Stimulated activated memory B cell treated with anti-CD40 and anti-IgM and Interleukin-4, amounts not matched to agents 10 μg/mL and 1 μg/mL and 100 μg/mL, for 72 hours (primary cell): ENCODE results near the gene IGSF21.
A peak's percentile ranks its signal among the peaks of the same experiment; 100 is the strongest.
"Not testable (repeated sequence)": the region's sequence is repeated elsewhere in the genome, so short reads cannot be mapped to it uniquely, and the experiment has no call there.

Experiments
- ATAC-seq: fragments of 150-1000 bp; cut with Tn5 transposase; 2 replicates; pipeline ENCODE4 v1.10.0; 2021
- H3K27ac Mint-ChIP-seq: one replicate; pipeline ENCODE4 v1.8.0; 2022; ENCODE audit warnings: mild to moderate bottlenecking, mixed read lengths
- H3K27me3 Mint-ChIP-seq: one replicate; pipeline ENCODE4 v1.8.0; 2022; ENCODE audit warnings: mixed read lengths
- H3K36me3 Mint-ChIP-seq: one replicate; pipeline ENCODE4 v1.8.0; 2022; ENCODE audit warnings: mixed read lengths
- H3K4me1 Mint-ChIP-seq: one replicate; pipeline ENCODE4 v1.8.0; 2022; ENCODE audit warnings: mixed read lengths
- H3K4me3 Mint-ChIP-seq: one replicate; pipeline ENCODE4 v1.8.0; 2022; ENCODE audit warnings: mild to moderate bottlenecking, moderate library complexity, mixed read lengths
- H3K9me3 Mint-ChIP-seq: one replicate; pipeline ENCODE4 v1.8.0; 2022; ENCODE audit warnings: mixed read lengths

IGSF21 gene

DNA sequence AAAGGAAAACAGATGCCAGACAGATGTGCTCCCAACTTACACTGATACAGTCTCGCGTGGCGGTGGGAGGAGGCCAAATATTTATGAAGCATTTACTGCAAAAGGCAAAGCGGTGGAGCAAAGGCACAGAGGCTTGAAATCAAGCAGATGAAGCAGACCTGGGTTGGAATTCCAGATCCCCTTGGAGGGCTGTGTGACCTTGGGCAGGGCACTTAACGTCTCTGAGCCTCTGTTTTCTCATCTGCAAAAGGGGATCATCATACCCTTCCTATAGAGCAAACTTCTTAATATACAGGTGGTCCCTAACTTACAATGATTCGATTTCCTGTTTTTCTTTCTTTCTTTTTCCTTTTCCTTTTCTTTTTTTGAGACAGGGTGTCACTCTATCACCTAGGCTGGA is 54.1 kb downstream of the IGSF21 start:
- Mint-ChIP-seq H3K4me3 (no peak overlapping the region), H3K9me3 (no peaks in the 10 kb centered on the region), H3K4me1 (peaks cover 5% of the 10 kb centered on the region), H3K27ac (no peak overlapping the region), H3K36me3 (no peaks in the 10 kb centered on the region), H3K27me3 (peaks cover 6% of the 10 kb centered on the region)
- ATAC-seq, result no peak

DNA sequence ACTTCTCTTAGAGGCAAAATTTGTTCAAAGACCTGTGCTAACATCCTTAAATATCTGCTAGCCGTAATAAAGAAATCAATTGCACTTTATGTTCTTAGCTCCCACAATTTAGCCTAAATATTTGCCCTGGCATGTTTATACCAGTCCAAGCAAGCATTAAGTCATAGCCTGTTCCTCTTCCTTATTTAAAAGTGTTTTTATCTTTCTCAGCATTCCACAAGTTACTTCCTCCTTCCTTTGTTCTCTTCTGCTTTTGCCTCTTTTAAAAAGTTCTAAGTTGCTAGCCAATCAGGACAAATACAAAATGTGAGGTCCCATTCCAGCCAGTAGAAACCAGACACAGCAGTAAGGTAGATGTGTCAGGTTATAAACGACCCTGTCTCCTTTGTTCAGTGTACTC is 58.0 kb downstream of the IGSF21 start:
- H3K4me3 Mint-ChIP-seq, H3K9me3 Mint-ChIP-seq, H3K36me3 Mint-ChIP-seq, H3K4me1 Mint-ChIP-seq, H3K27ac Mint-ChIP-seq, ATAC-seq: not testable (repeated sequence)
- peaks cover 35% of the 10 kb centered on the region for H3K27me3 Mint-ChIP-seq

DNA sequence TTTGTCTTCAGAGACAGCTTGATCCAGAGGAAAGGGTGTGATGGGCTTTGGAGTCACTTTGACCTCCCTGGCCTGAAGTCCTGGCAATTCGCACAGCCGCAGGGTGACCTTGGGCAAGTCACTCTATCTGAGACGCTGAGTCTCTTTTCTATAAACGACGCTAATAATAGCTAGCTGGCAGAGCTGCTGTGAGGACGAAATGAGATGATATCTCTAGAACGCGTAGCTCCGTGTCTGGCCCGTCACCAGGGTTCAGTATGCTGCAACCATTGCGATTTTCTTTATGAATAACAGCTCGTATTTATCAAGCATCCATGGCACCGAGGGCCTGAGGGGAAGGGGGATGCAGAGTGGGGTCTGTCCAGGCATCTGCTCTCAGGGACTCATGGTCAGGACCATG is 58.7 kb downstream of the IGSF21 start:
- no peaks in the 10 kb centered on the region for H3K9me3 Mint-ChIP-seq
- no peaks in the 10 kb centered on the region for H3K4me1 Mint-ChIP-seq
- no peak overlapping the region for H3K27ac Mint-ChIP-seq
- no peak overlapping the region for H3K4me3 Mint-ChIP-seq
- H3K36me3 Mint-ChIP-seq, result no peaks in the 10 kb centered on the region
- H3K27me3 Mint-ChIP-seq, result peaks cover 35% of the 10 kb centered on the region
- ATAC-seq, result no peak

DNA sequence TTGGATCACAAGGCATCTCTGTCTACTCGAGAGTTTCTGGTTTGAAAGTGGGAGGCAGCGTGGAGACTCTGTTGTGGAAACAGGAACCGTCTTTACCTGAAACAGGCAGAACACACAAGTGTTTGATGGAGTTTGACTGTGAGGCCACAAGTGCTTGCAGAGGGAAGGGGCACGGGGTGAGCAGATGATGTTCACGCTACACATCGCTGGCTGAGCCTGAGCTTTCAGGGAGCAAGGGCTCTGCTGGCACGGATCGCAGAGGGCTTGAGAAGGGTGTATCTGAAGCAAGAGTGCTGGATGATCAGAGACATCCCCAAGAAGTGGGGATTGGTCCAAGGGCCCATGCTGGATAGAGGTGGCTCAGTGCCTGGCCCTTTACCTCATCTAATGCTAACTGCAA is 59.3 kb downstream of the IGSF21 start:
- Mint-ChIP-seq H3K36me3 (no peaks in the 10 kb centered on the region), H3K27ac (no peak overlapping the region), H3K4me1 (no peaks in the 10 kb centered on the region), H3K4me3 (no peak overlapping the region), H3K9me3 (no peaks in the 10 kb centered on the region), H3K27me3 (peaks cover 35% of the 10 kb centered on the region)
- peak; percentile 31 for ATAC-seq

DNA sequence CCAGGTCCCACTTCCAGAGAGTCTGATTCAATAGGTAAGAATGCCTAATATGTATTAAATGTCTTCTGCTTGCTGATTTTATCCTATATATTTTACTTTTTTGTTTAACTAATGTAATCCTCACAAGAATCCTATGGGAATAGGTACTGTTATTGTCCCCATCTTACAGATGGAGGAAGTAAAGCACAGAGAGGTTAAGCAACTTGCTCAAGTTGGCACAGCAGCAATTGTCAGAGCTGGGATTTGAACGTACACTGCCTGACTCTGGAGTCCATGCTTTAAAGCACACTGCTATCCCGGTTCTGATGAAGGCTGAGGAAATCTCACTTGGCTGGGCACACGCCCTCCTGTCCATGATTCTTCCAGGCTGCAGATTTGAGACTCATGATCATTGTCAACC is 62.8 kb downstream of the IGSF21 start:
- H3K36me3 Mint-ChIP-seq, result no peaks in the 10 kb centered on the region
- H3K27ac Mint-ChIP-seq, result no peak overlapping the region
- H3K4me1 Mint-ChIP-seq, result no peaks in the 10 kb centered on the region
- peaks cover 48% of the 10 kb centered on the region for H3K27me3 Mint-ChIP-seq
- no peak overlapping the region for H3K4me3 Mint-ChIP-seq
- H3K9me3 Mint-ChIP-seq, result no peaks in the 10 kb centered on the region
- ATAC-seq, result no peak

DNA sequence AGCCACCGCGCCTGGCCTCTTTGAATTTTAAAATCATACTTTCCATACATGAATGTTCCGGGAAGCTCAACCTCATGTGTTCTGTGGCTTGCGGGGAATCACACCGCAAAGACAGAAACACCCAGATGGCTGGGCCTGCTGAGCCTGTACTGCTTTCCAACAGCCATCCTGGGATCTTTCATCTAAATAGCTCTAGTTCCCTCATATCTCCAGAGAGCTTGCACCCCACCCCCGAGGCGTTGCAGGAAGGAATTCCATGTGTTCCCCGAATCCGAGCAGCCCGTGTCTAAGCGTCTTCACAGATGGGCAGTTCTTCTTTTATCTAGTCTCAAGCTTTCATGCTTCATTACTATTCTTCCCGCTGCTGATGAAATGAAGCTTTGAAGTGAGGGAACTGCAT is 66.4 kb downstream of the IGSF21 start:
- Mint-ChIP-seq H3K4me1 (peaks cover 6% of the 10 kb centered on the region), H3K9me3 (no peaks in the 10 kb centered on the region), H3K36me3 (no peaks in the 10 kb centered on the region), H3K27ac (no peak overlapping the region), H3K27me3 (peaks cover 46% of the 10 kb centered on the region), H3K4me3 (no peak overlapping the region)
- no peak for ATAC-seq

DNA sequence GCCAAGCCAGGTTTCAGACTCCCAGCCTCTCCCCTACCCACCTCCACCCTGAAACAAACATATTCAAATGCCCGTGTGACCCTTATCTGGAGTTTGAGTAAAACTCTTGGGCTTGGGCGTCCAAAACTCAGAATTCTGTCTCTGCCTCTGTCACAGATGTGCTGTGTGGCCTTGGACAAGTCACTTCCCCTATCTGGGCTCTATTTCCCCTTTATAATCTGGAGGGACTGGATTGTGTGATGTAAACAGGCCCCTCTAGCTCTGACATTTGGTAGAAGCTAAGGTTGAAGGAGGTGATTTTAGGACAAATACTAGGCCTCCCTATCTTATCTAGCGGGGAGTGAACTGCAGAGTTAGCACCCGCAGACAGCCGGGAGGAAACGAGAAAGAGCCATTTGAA is 67.5 kb downstream of the IGSF21 start:
- Mint-ChIP-seq H3K4me3 (no peak overlapping the region), H3K27ac (no peak overlapping the region), H3K36me3 (no peaks in the 10 kb centered on the region), H3K27me3 (peaks cover 43% of the 10 kb centered on the region), H3K4me1 (peaks cover 6% of the 10 kb centered on the region), H3K9me3 (no peaks in the 10 kb centered on the region)
- no peak for ATAC-seq

DNA sequence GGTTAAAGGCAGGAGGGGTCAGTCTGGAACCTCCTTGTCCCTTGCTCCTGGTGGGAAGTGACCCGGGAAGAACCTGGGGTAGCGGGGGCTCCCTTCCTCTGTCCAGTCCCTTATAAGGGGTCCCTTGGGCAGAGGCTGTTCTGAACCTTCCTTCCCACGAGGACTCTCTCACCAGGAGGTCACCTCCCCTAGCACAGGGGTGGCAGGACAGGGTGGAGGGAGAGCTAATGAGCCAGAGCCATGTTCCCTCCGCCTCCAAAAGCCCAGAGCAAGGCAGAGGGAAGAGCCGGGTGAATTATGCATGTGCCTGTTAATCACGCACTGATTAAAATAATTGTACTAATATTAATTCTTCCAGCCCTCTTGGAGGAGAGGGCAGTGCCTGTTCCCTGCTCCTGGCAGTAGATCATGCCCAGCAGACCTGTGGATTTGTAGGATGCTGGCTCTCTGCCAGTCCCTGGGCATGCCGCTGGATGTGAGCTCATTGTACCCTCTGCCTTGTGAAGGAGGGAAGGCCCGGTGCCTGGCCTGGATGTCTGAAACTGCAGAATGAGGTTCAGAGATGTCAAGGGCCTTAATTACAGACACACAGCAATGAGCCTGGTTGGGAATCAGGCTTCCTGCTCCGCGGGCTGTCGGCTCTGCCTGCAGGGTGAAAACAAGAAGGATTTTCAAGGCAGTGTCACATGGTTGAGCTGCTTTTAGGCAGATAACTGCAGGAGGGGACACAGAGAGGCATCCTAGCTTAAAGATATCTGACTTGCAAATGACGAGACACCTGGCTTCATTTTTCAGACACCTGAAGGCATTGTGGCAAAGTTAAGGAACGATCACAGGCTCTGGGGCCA is 68.2 kb downstream of the IGSF21 start:
- Mint-ChIP-seq H3K36me3 (no peaks in the 10 kb centered on the region), H3K4me1 (peaks cover 6% of the 10 kb centered on the region), H3K27ac (no peak overlapping the region), H3K4me3 (no peak overlapping the region), H3K27me3 (peaks cover 43% of the 10 kb centered on the region), H3K9me3 (no peaks in the 10 kb centered on the region)
- no peak for ATAC-seq

DNA sequence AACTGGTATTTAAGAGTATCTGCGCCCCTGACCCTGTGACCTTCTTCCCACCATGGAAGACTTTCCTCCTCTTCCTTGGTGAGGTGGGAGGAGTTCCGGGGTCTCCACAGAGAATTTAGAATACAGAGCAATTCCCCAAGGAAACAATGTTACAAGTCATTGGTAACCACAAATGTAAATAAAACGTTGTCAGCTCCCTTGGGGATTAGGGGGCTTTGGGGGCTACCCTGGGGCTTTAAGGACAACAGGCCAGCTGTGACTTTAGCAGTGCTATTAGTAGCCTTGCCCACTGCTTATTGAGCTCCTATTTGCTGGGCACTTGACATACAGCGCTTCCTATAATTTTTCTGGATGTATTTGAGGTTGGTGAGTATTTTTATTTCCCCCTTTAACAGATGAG is 69.0 kb downstream of the IGSF21 start:
- peaks cover 43% of the 10 kb centered on the region for H3K27me3 Mint-ChIP-seq
- no peak for ATAC-seq
- H3K4me1 Mint-ChIP-seq, result peaks cover 6% of the 10 kb centered on the region
- H3K4me3 Mint-ChIP-seq, result no peak overlapping the region
- no peaks in the 10 kb centered on the region for H3K9me3 Mint-ChIP-seq
- no peak overlapping the region for H3K27ac Mint-ChIP-seq
- no peaks in the 10 kb centered on the region for H3K36me3 Mint-ChIP-seq

DNA sequence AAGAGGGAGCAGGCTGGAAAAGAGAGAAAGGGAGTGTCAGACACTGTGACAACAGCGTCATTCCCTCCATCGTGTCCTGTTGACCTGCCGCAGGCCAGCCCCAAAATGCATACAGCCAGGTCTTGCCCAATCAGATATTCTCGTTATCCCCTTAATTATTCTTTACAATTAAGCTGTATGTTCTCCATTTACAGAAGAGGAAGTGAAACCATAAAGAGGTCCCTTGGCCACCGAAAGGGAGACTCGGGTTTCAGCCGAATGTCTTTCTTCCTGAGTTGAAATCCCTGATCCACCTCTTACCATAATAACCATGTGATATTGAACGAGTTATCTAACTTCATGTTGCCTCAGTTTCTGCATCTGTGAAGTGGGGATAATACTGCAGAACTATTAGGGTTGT is 70.5 kb downstream of the IGSF21 start:
- Mint-ChIP-seq H3K4me1 (peaks cover 6% of the 10 kb centered on the region), H3K27ac (no peak overlapping the region), H3K9me3 (no peaks in the 10 kb centered on the region), H3K36me3 (no peaks in the 10 kb centered on the region), H3K27me3 (peaks cover 51% of the 10 kb centered on the region), H3K4me3 (no peak overlapping the region)
- no peak for ATAC-seq

DNA sequence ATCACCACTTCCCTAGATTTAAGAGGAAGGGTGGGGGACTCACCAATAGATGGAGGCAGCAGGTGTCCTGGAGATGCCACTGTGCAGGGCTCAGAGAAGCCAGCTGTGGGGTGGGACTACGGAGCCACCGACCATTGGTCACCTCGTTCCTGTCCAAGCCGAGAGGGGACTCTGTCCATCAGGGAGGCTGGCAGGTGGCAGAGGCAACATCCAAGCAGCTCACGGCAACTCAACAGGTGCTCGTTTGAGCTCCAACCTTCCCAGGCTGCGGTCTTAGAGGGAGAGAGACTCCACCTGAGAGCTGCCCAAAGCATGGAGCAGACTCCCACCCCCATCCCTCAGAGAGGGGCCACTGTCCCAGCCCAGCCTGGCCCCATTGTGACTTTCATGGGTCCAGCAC is 71.4 kb downstream of the IGSF21 start:
- H3K9me3 Mint-ChIP-seq, result no peaks in the 10 kb centered on the region
- peaks cover 6% of the 10 kb centered on the region for H3K4me1 Mint-ChIP-seq
- ATAC-seq, result no peak
- no peak overlapping the region for H3K27ac Mint-ChIP-seq
- H3K4me3 Mint-ChIP-seq, result no peak overlapping the region
- no peaks in the 10 kb centered on the region for H3K36me3 Mint-ChIP-seq
- peaks cover 54% of the 10 kb centered on the region for H3K27me3 Mint-ChIP-seq

DNA sequence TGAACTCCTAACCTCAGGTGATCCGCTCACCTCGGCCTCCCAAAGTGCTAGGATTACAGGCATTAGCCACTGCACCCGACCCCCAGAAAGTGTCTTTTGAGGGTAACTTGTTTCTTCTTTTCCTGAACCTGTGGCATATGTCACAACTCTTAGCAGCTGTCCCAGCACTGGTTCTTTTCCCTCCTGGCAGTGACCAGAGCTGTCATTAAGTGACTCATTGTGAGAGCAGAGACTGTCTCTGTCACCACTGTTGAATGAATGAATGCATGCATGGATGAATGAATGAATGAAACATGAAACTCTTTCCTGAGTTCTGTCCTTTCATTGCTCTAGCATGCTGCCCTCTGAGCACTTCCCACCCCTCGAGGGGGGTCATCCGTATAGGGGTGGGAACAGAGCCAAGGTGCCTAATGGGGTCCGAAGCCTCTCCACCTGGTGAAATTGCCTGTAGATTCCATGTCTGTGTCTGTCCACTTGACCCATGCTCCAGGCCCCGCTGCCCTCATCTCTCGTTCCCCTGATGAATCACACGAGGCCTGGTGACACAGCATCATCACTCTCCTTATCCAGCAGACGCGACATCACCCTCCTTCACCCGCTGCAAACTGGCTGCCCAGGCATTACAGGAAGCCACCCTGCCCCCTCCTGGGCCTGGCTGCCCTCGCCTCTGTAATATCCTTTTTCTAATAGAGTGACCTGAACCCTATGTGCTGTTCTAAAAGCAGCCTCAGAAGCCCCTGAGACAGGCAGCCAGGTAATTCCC is 75.0 kb downstream of the IGSF21 start:
- Mint-ChIP-seq H3K27me3 (peaks cover 36% of the 10 kb centered on the region), H3K9me3 (no peaks in the 10 kb centered on the region), H3K4me1 (peaks cover 5% of the 10 kb centered on the region), H3K36me3 (no peaks in the 10 kb centered on the region), H3K27ac (no peak overlapping the region), H3K4me3 (no peak overlapping the region)
- no peak for ATAC-seq

DNA sequence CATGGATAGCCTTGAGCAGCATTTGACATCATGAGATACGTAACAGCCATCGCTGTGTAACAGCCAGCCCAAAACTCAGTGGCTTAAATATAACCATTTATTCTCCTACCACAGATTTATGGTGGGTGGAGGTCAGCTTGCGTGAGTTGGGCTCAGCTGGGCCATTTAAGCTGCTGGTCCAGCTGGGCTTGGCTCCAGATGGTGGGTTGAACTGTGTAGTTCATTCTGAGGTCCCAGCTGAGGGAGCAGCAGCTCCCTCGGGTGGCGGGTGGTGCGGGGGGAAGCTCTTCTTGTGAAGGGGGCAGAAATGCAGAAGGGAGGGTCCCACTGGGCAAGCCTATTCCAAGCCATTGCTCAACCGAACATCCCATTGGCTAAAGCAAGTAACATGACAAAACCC is 75.9 kb downstream of the IGSF21 start:
- no peak overlapping the region for H3K27ac Mint-ChIP-seq
- no peak for ATAC-seq
- H3K36me3 Mint-ChIP-seq, result no peaks in the 10 kb centered on the region
- H3K4me3 Mint-ChIP-seq, result no peak overlapping the region
- H3K9me3 Mint-ChIP-seq, result no peaks in the 10 kb centered on the region
- H3K4me1 Mint-ChIP-seq, result no peaks in the 10 kb centered on the region
- peaks cover 37% of the 10 kb centered on the region for H3K27me3 Mint-ChIP-seq

DNA sequence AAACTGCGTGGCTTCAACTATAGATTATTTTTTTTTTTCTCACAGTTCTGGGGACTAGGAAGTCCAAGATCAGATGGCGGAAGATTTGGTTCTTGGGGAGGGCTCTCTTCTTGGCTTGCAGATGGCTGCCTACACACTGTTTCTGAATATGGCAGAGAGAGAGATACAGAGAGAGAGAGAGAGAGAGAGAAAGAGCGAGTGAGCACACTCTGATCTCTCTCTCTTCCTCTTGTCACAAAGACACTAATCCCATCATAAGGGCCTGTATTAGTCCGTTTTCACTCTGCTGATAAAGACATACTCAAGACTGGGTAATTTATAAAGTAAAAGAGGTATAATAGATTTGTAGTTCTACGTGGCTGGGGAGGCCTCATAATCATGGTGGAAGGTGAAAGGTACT is 79.5 kb downstream of the IGSF21 start:
- H3K27me3 Mint-ChIP-seq, result peaks cover 40% of the 10 kb centered on the region
- no peaks in the 10 kb centered on the region for H3K4me1 Mint-ChIP-seq
- H3K36me3 Mint-ChIP-seq, result no peaks in the 10 kb centered on the region
- ATAC-seq, result no peak
- H3K9me3 Mint-ChIP-seq, result no peaks in the 10 kb centered on the region
- H3K4me3 Mint-ChIP-seq, result no peak overlapping the region
- no peak overlapping the region for H3K27ac Mint-ChIP-seq

DNA sequence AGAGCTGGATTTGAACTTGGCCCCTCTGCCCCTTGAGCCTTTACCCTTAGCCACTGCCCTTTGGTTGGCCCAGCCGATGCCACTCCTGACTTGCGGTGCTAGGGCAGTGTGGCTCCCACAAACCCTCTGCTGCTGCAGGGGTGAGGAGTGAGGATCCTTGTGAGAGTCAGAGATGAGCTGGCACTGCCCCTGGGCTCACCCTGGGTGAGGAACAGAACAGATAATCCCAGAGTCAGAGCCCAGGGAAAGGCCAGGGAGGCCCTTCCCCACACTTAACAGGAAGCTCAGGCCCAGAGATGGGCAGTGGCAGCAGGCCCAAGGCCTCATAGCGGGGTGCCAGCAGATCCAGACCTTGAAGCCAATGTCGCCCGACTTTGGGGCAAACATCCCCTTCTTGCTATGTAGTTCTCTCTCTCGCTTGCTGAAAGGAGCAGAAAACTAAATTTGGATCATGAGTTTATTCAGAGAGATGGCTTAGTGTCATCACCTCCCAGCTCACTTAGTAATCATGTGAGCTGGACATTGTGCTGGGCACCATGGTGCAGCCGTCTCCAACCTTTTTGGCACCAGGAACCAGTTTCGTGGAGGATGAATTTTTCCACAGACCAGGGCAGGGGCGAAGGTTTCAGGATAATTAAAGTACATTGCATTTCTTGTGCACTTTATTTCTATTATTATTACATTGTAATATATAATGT is 81.4 kb downstream of the IGSF21 start:
- H3K4me1 Mint-ChIP-seq, result no peaks in the 10 kb centered on the region

More for the DNA sequence above, 81.4 kb downstream of the IGSF21 start:
- Mint-ChIP-seq H3K9me3 (no peaks in the 10 kb centered on the region), H3K4me3 (no peak overlapping the region), H3K27ac (no peak overlapping the region), H3K27me3 (peaks cover 30% of the 10 kb centered on the region), H3K36me3 (no peaks in the 10 kb centered on the region)
- ATAC-seq, result no peak
